K562 (cell line): Measurements from ENCODE around the gene CST7. TPM values are rescaled to one million over a fixed set of nuclear protein-coding genes. Genes with fewer than 3 reads are reported as not detected.

Experiments
- ATAC-seq: fragments of 200-7000 bp; cut with Tn5 transposase; 3 replicates; pipeline ENCODE4 v1.9.1; 2020; ENCODE audit warnings: moderate library complexity
- BruUV-seq: library from RNA; stranded (reverse); fragments of 400-500 nt; replicated peaks from 2 replicates; lab custom pipeline; 2021; lab: Mats Ljungman, UMichigan
- CTCF ChIA-PET: fragments of 300-600 bp; formaldehyde crosslinking; extraction: SDS; loops from one replicate; lab custom pipeline; 2021; ENCODE audit warnings: low intra/inter-chr PET ratio; lab: Yijun Ruan, JAX
- POLR2A ChIA-PET: fragments of 300-600, 350-650 bp; sonication (Branson Sonifier 250); formaldehyde crosslinking; extraction: SDS; loops from one replicate; lab custom pipeline; 2021; ENCODE audit warnings: antibody characterized with exemption, inconsistent platforms; lab: Yijun Ruan, JAX
- DNase-seq, 4 experiments: peaks; one replicate each; pipeline versions ENCODE4 v3.0.0 to v3.0.0-alpha.2; 2011 to 2018; ENCODE audit warnings: low spot score in 3 of 4, mixed read lengths in 3 of 4; ENCODE audit errors: extremely low read depth in 1 of 4
- FAIRE-seq: peaks from 2 replicates; lab custom pipeline; 2011; peaks lifted over from hg19 to GRCh38; lab: Jason Lieb, UNC
- H2AFZ ChIP-seq: 2 replicates; pipeline ENCODE4 v1.6.0; 2011; ENCODE audit warnings: low read depth, low read length, control low read depth, inconsistent platforms
- H3K27ac ChIP-seq: fragments of 200-600 bp; 3 replicates; pipeline ENCODE4 v1.8.0; 2011; ENCODE audit warnings: low read depth, mild to moderate bottlenecking, control low read depth, inconsistent platforms, low read length, moderate library complexity, mixed read lengths; ENCODE audit errors: extremely low read depth
- H3K27me3 ChIP-seq, 2 experiments: fragments of 300-600 bp in 1 of 2; 2 replicates in 1 of 2; 3 replicates in 1 of 2; pipeline versions ENCODE4 v1.6.0 to v1.8.0; 2011; ENCODE audit warnings: inconsistent platforms in 2 of 2, low read length in 2 of 2, mild to moderate bottlenecking in 1 of 2, mixed read lengths in 1 of 2, moderate library complexity in 1 of 2; ENCODE audit not compliant: control insufficient read depth in 2 of 2, insufficient read depth in 2 of 2
- H3K36me3 ChIP-seq: fragments of 300-600 bp; 3 replicates; pipeline ENCODE4 v1.8.0; 2011; ENCODE audit warnings: mild to moderate bottlenecking, low read length, inconsistent platforms; ENCODE audit not compliant: control insufficient read depth, insufficient read depth
- H3K4me1 ChIP-seq, 2 experiments: fragments of 200-600 bp in 1 of 2; replicated peaks in 1 of 2; 2 replicates in 1 of 2; 3 replicates in 1 of 2; pipeline versions ENCODE4 v1.5.1 to v1.8.0; 2011; ENCODE audit warnings: inconsistent platforms in 2 of 2, low read length in 2 of 2, mild to moderate bottlenecking in 1 of 2, mixed read lengths in 1 of 2, moderate library complexity in 1 of 2; ENCODE audit not compliant: control insufficient read depth in 2 of 2, insufficient read depth in 2 of 2
- H3K4me2 ChIP-seq: 2 replicates; pipeline ENCODE4 v1.6.1; 2011; ENCODE audit warnings: low read length, control low read depth, inconsistent platforms, mixed read lengths; ENCODE audit not compliant: insufficient read depth
- H3K4me3 ChIP-seq: fragments of 200-600 bp; sonication (generic), shearing (Covaris generic); 2 replicates; pipeline ENCODE4 v1.5.1; 2016; ENCODE audit warnings: control low read depth, inconsistent platforms
- H3K79me2 ChIP-seq: fragments of 200-600 bp; 3 replicates; pipeline ENCODE4 v1.8.0; 2011; ENCODE audit warnings: low read length, inconsistent platforms; ENCODE audit not compliant: control insufficient read depth, insufficient read depth
- H3K9ac ChIP-seq, 2 experiments: 2 replicates each; pipeline versions ENCODE4 v1.6.0 to v1.6.1; 2011; ENCODE audit warnings: low read depth in 2 of 2, low read length in 2 of 2, control low read depth in 1 of 2, inconsistent platforms in 1 of 2, mild to moderate bottlenecking in 1 of 2, mixed read lengths in 1 of 2; ENCODE audit not compliant: insufficient read depth in 1 of 2
- H3K9me1 ChIP-seq: one replicate; pipeline ENCODE4 v1.6.0; 2011; ENCODE audit warnings: inconsistent platforms, mild to moderate bottlenecking, low read length, moderate library complexity; ENCODE audit not compliant: control insufficient read depth, insufficient read depth
- H3K9me3 ChIP-seq: replicated peaks from 2 replicates; pipeline ENCODE4 v1.5.1; 2011; ENCODE audit warnings: low read depth, low read length, inconsistent platforms; ENCODE audit not compliant: control insufficient read depth, insufficient read depth
- H4K20me1 ChIP-seq: replicated peaks from 2 replicates; pipeline ENCODE4 v1.6.1; 2011; ENCODE audit warnings: low read length, inconsistent platforms, mixed read lengths; ENCODE audit not compliant: control insufficient read depth, insufficient read depth
- CREB3L1 ChIP-seq: fragments of 450-650 bp; IDR thresholded peaks from 2 replicates; pipeline ENCODE4 v1.6.1; 2014; ENCODE audit warnings: low read depth, mild to moderate bottlenecking, moderate library complexity, borderline replicate concordance
- GTF2F1 ChIP-seq: IDR thresholded peaks from 2 replicates; pipeline ENCODE4 v1.6.1; 2011; ENCODE audit warnings: low read depth, low read length, improper control_type of control experiment
- RFX1 ChIP-seq: fragments of 450-650 bp; IDR thresholded peaks from 2 replicates; pipeline ENCODE4 v1.6.1; 2016; ENCODE audit warnings: mild to moderate bottlenecking, moderate library complexity
- SIRT6 ChIP-seq: IDR thresholded peaks from one replicate; pipeline ENCODE4 v1.6.1; 2012; ENCODE audit warnings: low read depth, mild to moderate bottlenecking, control low read depth, inconsistent platforms, low read length, moderate library complexity
- SRSF3 ChIP-seq: fragments of 200-400 bp; formaldehyde crosslinking; IDR thresholded peaks from 2 replicates; pipeline ENCODE4 v1.6.1; 2016; ENCODE audit warnings: mild to moderate bottlenecking, low read length, moderate library complexity; ENCODE audit not compliant: insufficient read depth
- ZFP30 ChIP-seq: fragments of 250-450 bp; sonication (Bioruptor Pico); IDR thresholded peaks from 2 replicates; pipeline ENCODE4 v1.8.0; 2022; ENCODE audit warnings: moderate library complexity, mild to moderate bottlenecking, inconsistent platforms, borderline replicate concordance
- WGBS: fragments of 100-300 bp; shearing (Covaris generic); methylation state at CpG from one replicate; pipeline ENCODE4 v1.1.6; 2016; ENCODE audit warnings: low coverage, mixed read lengths; ENCODE audit not compliant: insufficient coverage; ENCODE audit errors: missing lambda C conversion rate; 5-methylcytosine and 5-hydroxymethylcytosine counted together
- in situ Hi-C: fragments of 300-500 bp; cut with MboI; formaldehyde crosslinking; loops from 4 replicates; pipeline ENCODE4 v1.15.0; 2018; ENCODE audit warnings: inconsistent platforms, mixed read lengths
- intact Hi-C: fragments of 100-400 bp; cut with micrococcal nuclease; formaldehyde crosslinking; loops from 2 replicates; pipeline ENCODE4 v1.14.2; 2022
- polyA plus RNA-seq, 8 experiments: library from polyadenylated mRNA; depleted of rRNA in 4 of 8; stranded (reverse) in 5 of 8; unstranded in 3 of 8; fragments of >200 nt; fragmentation: Nextera tagmentation in 2 of 8; fragmentation: Illumina TruSeq in 1 of 8; extraction: Ambion mirVana in 2 of 8; extraction: Trizol in 1 of 8; gene quantifications; 2 replicates each; pipeline versions ENCODE4 v1.2.1 to v1.2.3, GENCODE V29; 2011 to 2014; ENCODE audit warnings: inconsistent platforms in 1 of 8, missing spikeins in 1 of 8
- total RNA-seq, 7 experiments: library from RNA; depleted of rRNA in 6 of 7; stranded (reverse); fragments of >200 nt in 6 of 7; fragmentation: Illumina TruSeq in 2 of 7; extraction: Trizol in 2 of 7; gene quantifications; 2 replicates each; pipeline versions ENCODE4 v1.2.1 to v1.2.3, GENCODE V29; 2011 to 2021; ENCODE audit warnings: low replicate concordance in 1 of 7

The CST7 gene
- total and polyA plus RNA-seq, 9 of the 15 experiments (the other 6 are each of a cell fraction or from before 2014, with no cell fraction given): not detected

- no peak for ATAC-seq
- 4% methylated on average over 7 of the region's 8 CpGs for WGBS
These were observed 56.6 kb downstream of the CST7 start for GRCh38 chr20:25005661-25006060.

GRCh38 chr20:25006431-25007167, 57.5 kb downstream of the CST7 start:
- BruUV-seq: no TSS peak
- 2% methylated on average over 8 of the region's 12 CpGs for WGBS

More at GRCh38 chr20:25005661-25006060, 56.6 kb downstream of the CST7 start:
- no peaks in the 10 kb centered on the region for H3K79me2 ChIP-seq
- no peaks in the 10 kb centered on the region for H3K9me3 ChIP-seq
- no peak overlapping the region for H3K27ac ChIP-seq
- TF ChIP-seq RFX1 (no peak), GTF2F1 (no peak), SIRT6 (no peak), ZFP30 (no peak)
- TF ChIP-seq, all 486 proteins: peak for 0
- FAIRE-seq (no peak), DNase-seq (no peak)
- Histone ChIP-seq H3K4me1 (no peaks in the 10 kb centered on the region), H3K4me3 (no peak overlapping the region), H3K9me1 (no peaks in the 10 kb centered on the region), H2AFZ (no peak overlapping the region), H4K20me1 (no peaks in the 10 kb centered on the region), H3K36me3 (no peaks in the 10 kb centered on the region), H3K9ac (no peak overlapping the region), H3K4me2 (no peak overlapping the region), H3K27me3 (peaks cover 0 to 37% of the 10 kb centered on the region in 2 experiments; a peak in 3 of 5 replicates)
- CTCF ChIA-PET: no interaction called here
- no TSS peak for BruUV-seq
- intact Hi-C loops: no loop called here
- in situ Hi-C loops: loop anchor here (10.0 kb wide), 1 partner anchor 169 kb away; no protein-coding TSS in a partner anchor
- POLR2A ChIA-PET: interaction anchor here (0.8 kb wide), 1 partner anchor 11 kb away, joined by 3 read pairs; no protein-coding TSS in a partner anchor

More at GRCh38 chr20:25006431-25007167, 57.5 kb downstream of the CST7 start:
- ATAC-seq (no peak), DNase-seq (no peak), FAIRE-seq (no peak)
- H3K9me3 ChIP-seq: no peaks in the 10 kb centered on the region
- H4K20me1 ChIP-seq: no peaks in the 10 kb centered on the region
- no peaks in the 10 kb centered on the region for H3K4me1 ChIP-seq
- no peaks in the 10 kb centered on the region for H3K9me1 ChIP-seq
- no peak overlapping the region for H3K9ac ChIP-seq
- H2AFZ ChIP-seq: no peak overlapping the region
- TF ChIP-seq CREB3L1: no peak
- TF ChIP-seq SRSF3: no peak
- no peaks in the 10 kb centered on the region for H3K36me3 ChIP-seq
- H3K4me2 ChIP-seq: no peak overlapping the region
- H3K27me3 ChIP-seq: peaks cover 0 to 40% of the 10 kb centered on the region in 2 experiments; a peak in 3 of 5 replicates
- in situ Hi-C loops (loop anchor here (10.0 kb wide), 1 partner anchor 168 kb away; no protein-coding TSS in a partner anchor), intact Hi-C loops (no loop called here)
- ChIA-PET CTCF (no interaction called here), POLR2A (interaction anchor here (0.5 to 0.8 kb wide), 3 partner anchors 12 to 181 kb away, joined by 3 read pairs; no protein-coding TSS in a partner anchor)
- H3K79me2 ChIP-seq: no peaks in the 10 kb centered on the region
- no peak overlapping the region for H3K4me3 ChIP-seq
- no peak overlapping the region for H3K27ac ChIP-seq
